Measurements from ENCODE around the gene GLYATL1B. TPM values are rescaled to one million over a fixed set of nuclear protein-coding genes. Genes with fewer than 3 reads are reported as not detected.
"Not testable (repeated sequence)": the region's sequence is repeated elsewhere in the genome, so short reads cannot be mapped to it uniquely, and the experiment has no call there.

Gene GLYATL1B
- total RNA-seq = not detected in 2 replicates
- long read RNA-seq = 0 reads

- H3K36me3 Mint-ChIP-seq (ENCODE audit: low read depth); H3K27ac Mint-ChIP-seq (ENCODE audit: unreplicated experiment); DNase-seq (ENCODE audit: low read depth, low spot score); H3K4me1 Mint-ChIP-seq; H3K4me3 Mint-ChIP-seq; H3K27me3 Mint-ChIP-seq (ENCODE audit: low read depth); H3K9me3 Mint-ChIP-seq: not testable (repeated sequence)
Measured at GRCh38 chr11:59086007-59086406, at the start of gene GLYATL1B. GLYATL1B (plus strand) TSS chr11:59086307; CDS start chr11:59086307, 0 bp downstream.

GRCh38 chr11:59036542-59036941 is 49.6 kb upstream of the GLYATL1B start:
- not testable (repeated sequence) for H3K4me1 Mint-ChIP-seq; H3K36me3 Mint-ChIP-seq (ENCODE audit: low read depth); H3K4me3 Mint-ChIP-seq; H3K9me3 Mint-ChIP-seq; DNase-seq (ENCODE audit: low read depth, low spot score); H3K27ac Mint-ChIP-seq (ENCODE audit: unreplicated experiment)
- H3K27me3 Mint-ChIP-seq (ENCODE audit: low read depth) = peaks cover 30% of the 10 kb centered on the region

GRCh38 chr11:59037434-59037833 is 48.7 kb upstream of the GLYATL1B start:
- H3K9me3 Mint-ChIP-seq; H3K36me3 Mint-ChIP-seq (ENCODE audit: low read depth); H3K4me1 Mint-ChIP-seq; H3K4me3 Mint-ChIP-seq; DNase-seq (ENCODE audit: low read depth, low spot score); H3K27ac Mint-ChIP-seq (ENCODE audit: unreplicated experiment): not testable (repeated sequence)
- peaks cover 22% of the 10 kb centered on the region for H3K27me3 Mint-ChIP-seq (ENCODE audit: low read depth)

GRCh38 chr11:59040607-59041006 is 45.5 kb upstream of the GLYATL1B start:
- DNase-seq (ENCODE audit: low read depth, low spot score) = no peak
- TF ChIP-seq CTCF (conservative IDR thresholded peaks at IDR 0.05) = no peak
- no peaks in the 10 kb centered on the region for H3K9me3 Mint-ChIP-seq
- H3K4me1 Mint-ChIP-seq = no peaks in the 10 kb centered on the region
- no peak overlapping the region for H3K27ac Mint-ChIP-seq (ENCODE audit: unreplicated experiment)
- peaks cover 3% of the 10 kb centered on the region for H3K27me3 Mint-ChIP-seq (ENCODE audit: low read depth)
- no peaks in the 10 kb centered on the region for H3K36me3 Mint-ChIP-seq (ENCODE audit: low read depth)
- H3K4me3 Mint-ChIP-seq = no peak overlapping the region

GRCh38 chr11:59051383-59051782 is 34.7 kb upstream of the GLYATL1B start:
- H3K4me1 Mint-ChIP-seq; H3K4me3 Mint-ChIP-seq; H3K36me3 Mint-ChIP-seq (ENCODE audit: low read depth); H3K9me3 Mint-ChIP-seq; H3K27ac Mint-ChIP-seq (ENCODE audit: unreplicated experiment); DNase-seq (ENCODE audit: low read depth, low spot score): not testable (repeated sequence)
- peaks cover 11% of the 10 kb centered on the region for H3K27me3 Mint-ChIP-seq (ENCODE audit: low read depth)

GRCh38 chr11:59052355-59052754 is 33.8 kb upstream of the GLYATL1B start:
- not testable (repeated sequence) for H3K27ac Mint-ChIP-seq (ENCODE audit: unreplicated experiment); DNase-seq (ENCODE audit: low read depth, low spot score); H3K36me3 Mint-ChIP-seq (ENCODE audit: low read depth); H3K4me3 Mint-ChIP-seq; H3K9me3 Mint-ChIP-seq; H3K4me1 Mint-ChIP-seq
- H3K27me3 Mint-ChIP-seq (ENCODE audit: low read depth) = peaks cover 19% of the 10 kb centered on the region

GRCh38 chr11:59053387-59053786 is 32.7 kb upstream of the GLYATL1B start:
- peak; percentile 73 for TF ChIP-seq CTCF (conservative IDR thresholded peaks at IDR 0.05)
- H3K27me3 Mint-ChIP-seq (ENCODE audit: low read depth) = peaks cover 28% of the 10 kb centered on the region
- no peak overlapping the region for H3K4me3 Mint-ChIP-seq
- peak; percentile 74 for DNase-seq (ENCODE audit: low read depth, low spot score)
- H3K36me3 Mint-ChIP-seq (ENCODE audit: low read depth) = no peaks in the 10 kb centered on the region
- no peaks in the 10 kb centered on the region for H3K9me3 Mint-ChIP-seq
- no peak overlapping the region for H3K27ac Mint-ChIP-seq (ENCODE audit: unreplicated experiment)
- peaks cover 6% of the 10 kb centered on the region for H3K4me1 Mint-ChIP-seq

GRCh38 chr11:59058120-59059033 is 27.7 kb upstream of the GLYATL1B start:
- Mint-ChIP-seq H3K27me3 (ENCODE audit: low read depth) (peaks cover 35% of the 10 kb centered on the region), H3K4me3 (peak overlapping the region; percentile 92)
- not testable (repeated sequence) for H3K4me1 Mint-ChIP-seq; H3K9me3 Mint-ChIP-seq; H3K36me3 Mint-ChIP-seq (ENCODE audit: low read depth); H3K27ac Mint-ChIP-seq (ENCODE audit: unreplicated experiment)
- peak; percentile 92 for TF ChIP-seq CTCF (conservative IDR thresholded peaks at IDR 0.05)
- DNase-seq (ENCODE audit: low read depth, low spot score) = peak; percentile 99

GRCh38 chr11:59060096-59060495 is 26.0 kb upstream of the GLYATL1B start:
- not testable (repeated sequence) for DNase-seq (ENCODE audit: low read depth, low spot score); H3K4me1 Mint-ChIP-seq; H3K36me3 Mint-ChIP-seq (ENCODE audit: low read depth); H3K9me3 Mint-ChIP-seq; H3K27ac Mint-ChIP-seq (ENCODE audit: unreplicated experiment); H3K4me3 Mint-ChIP-seq
- H3K27me3 Mint-ChIP-seq (ENCODE audit: low read depth) = peaks cover 46% of the 10 kb centered on the region

All from neural crest cell (in vitro differentiated cells).